DOHH2 (cell line): Measurements from ENCODE around the gene PTGS1.

Experiments used
- EZH2phosphoT487 ChIP-seq: fragments of 200-600 bp; sonication (generic); IDR thresholded peaks from 2 replicates; pipeline ENCODE4 v1.6.1; 2017; ENCODE audit warnings: borderline replicate concordance, mild to moderate bottlenecking, antibody characterized with exemption, low read length, moderate library complexity, mixed read lengths
- TF ChIP-seq, protein P1 (sequence below): fragments of 200-600 bp; sonication (generic); IDR thresholded peaks from one replicate; pipeline ENCODE4 v1.5.1; 2014; ENCODE audit warnings: antibody characterized with exemption, mild to moderate bottlenecking, low read depth, low read length; ENCODE audit not compliant: poor library complexity, severe bottlenecking

DNA sequence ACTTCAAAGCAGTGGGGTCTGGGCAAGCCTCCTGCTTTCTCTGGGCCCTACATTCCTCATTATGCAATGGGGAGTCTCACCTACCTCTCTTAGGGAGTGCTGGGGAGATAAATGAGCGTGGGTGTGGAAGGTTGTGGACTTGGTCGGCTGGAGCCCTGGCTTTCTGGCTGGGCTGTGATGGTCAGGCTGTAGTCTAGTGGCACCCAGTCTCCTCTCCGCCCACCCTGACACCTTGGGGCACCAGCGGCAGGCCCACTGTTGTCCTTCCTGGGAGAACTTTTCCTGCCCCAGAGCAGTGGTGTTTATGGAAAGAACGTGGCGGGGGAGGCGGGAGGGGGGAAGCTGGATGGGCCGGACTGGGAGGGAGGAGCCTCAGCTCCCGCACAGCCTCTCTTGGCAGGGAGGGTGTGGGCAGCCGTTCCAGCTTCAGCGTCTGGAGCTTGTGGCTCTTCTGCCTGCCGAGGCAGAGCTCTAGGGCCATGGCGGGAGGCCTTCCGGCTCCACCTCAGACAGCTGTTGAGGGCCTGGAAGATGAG, 4.1 kb downstream of the PTGS1 start:
- TF ChIP-seq, protein P1, sequence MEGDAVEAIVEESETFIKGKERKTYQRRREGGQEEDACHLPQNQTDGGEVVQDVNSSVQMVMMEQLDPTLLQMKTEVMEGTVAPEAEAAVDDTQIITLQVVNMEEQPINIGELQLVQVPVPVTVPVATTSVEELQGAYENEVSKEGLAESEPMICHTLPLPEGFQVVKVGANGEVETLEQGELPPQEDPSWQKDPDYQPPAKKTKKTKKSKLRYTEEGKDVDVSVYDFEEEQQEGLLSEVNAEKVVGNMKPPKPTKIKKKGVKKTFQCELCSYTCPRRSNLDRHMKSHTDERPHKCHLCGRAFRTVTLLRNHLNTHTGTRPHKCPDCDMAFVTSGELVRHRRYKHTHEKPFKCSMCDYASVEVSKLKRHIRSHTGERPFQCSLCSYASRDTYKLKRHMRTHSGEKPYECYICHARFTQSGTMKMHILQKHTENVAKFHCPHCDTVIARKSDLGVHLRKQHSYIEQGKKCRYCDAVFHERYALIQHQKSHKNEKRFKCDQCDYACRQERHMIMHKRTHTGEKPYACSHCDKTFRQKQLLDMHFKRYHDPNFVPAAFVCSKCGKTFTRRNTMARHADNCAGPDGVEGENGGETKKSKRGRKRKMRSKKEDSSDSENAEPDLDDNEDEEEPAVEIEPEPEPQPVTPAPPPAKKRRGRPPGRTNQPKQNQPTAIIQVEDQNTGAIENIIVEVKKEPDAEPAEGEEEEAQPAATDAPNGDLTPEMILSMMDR = no peak
- TF ChIP-seq EZH2phosphoT487 = no peak
